Caco-2 (cell line): ENCODE data around the gene SNN. TPM values are rescaled to one million over a fixed set of nuclear protein-coding genes. Genes with fewer than 3 reads are reported as not detected.

Experiments used
- BruUV-seq: library from RNA; stranded (reverse); fragments of 400-500 nt; replicated peaks from 2 replicates; lab custom pipeline; 2021; lab: Mats Ljungman, UMichigan
- CTCF ChIA-PET: fragments of 300-600 bp; sonication (Branson Sonifier 250); formaldehyde crosslinking; loops from one replicate; lab custom pipeline; 2022; ENCODE audit warnings: antibody characterized with exemption; lab: Charles Lee
- POLR2A ChIA-PET: fragments of 300-600 bp; sonication (Branson Sonifier 250); formaldehyde crosslinking; loops from one replicate; lab custom pipeline; 2022; ENCODE audit warnings: antibody characterized with exemption; lab: Charles Lee
- DNase-seq, 2 experiments: peaks; one replicate each; pipeline versions ENCODE4 v3.0.0 to v3.0.0-alpha.2; 2020 to 2022
- H3K27me3 ChIP-seq: replicated peaks from 2 replicates; pipeline ENCODE4 v1.6.0; 2011; ENCODE audit warnings: low read length; ENCODE audit not compliant: control insufficient read depth, insufficient read depth
- H3K36me3 ChIP-seq: 2 replicates; pipeline ENCODE4 v1.5.1; 2011; ENCODE audit warnings: low read length; ENCODE audit not compliant: control insufficient read depth, insufficient read depth
- H3K4me1 ChIP-seq: fragments of 250-450 bp; sonication (Bioruptor Pico); 2 replicates; pipeline ENCODE4 v1.5.1; 2020; ENCODE audit warnings: mild to moderate bottlenecking
- H3K4me3 ChIP-seq: 2 replicates; pipeline ENCODE4 v1.5.1; 2011; ENCODE audit warnings: low read depth, mild to moderate bottlenecking, control low read depth, low read length
- H3K9me3 ChIP-seq: fragments of 250-450 bp; sonication (Bioruptor Pico); 2 replicates; pipeline ENCODE4 v1.5.1; 2020; ENCODE audit warnings: mild to moderate bottlenecking, moderate library complexity
- H3K27ac Mint-ChIP-seq: one replicate; pipeline ENCODE4 v1.8.0; 2022; ENCODE audit warnings: mixed read lengths; ENCODE audit not compliant: unreplicated experiment
- H3K27me3 Mint-ChIP-seq: one replicate; pipeline ENCODE4 v1.8.0; 2022; ENCODE audit warnings: mixed read lengths; ENCODE audit not compliant: insufficient read depth, unreplicated experiment
- H3K36me3 Mint-ChIP-seq: one replicate; pipeline ENCODE4 v1.8.0; 2022; ENCODE audit warnings: mild to moderate bottlenecking, mixed read lengths; ENCODE audit not compliant: insufficient read depth, unreplicated experiment
- H3K4me1 Mint-ChIP-seq: one replicate; pipeline ENCODE4 v1.8.0; 2022; ENCODE audit warnings: low read depth, mixed read lengths; ENCODE audit not compliant: unreplicated experiment
- H3K4me3 Mint-ChIP-seq: one replicate; pipeline ENCODE4 v1.8.0; 2022; ENCODE audit warnings: mild to moderate bottlenecking, moderate library complexity, mixed read lengths; ENCODE audit not compliant: unreplicated experiment
- H3K9me3 Mint-ChIP-seq: one replicate; pipeline ENCODE4 v1.8.0; 2022; ENCODE audit warnings: mixed read lengths; ENCODE audit not compliant: unreplicated experiment
- intact Hi-C: fragments of 100-400 bp; cut with micrococcal nuclease; formaldehyde crosslinking; loops from one replicate; pipeline ENCODE4 v1.10.0; 2022; ENCODE audit not compliant: unreplicated experiment
- total RNA-seq: library from RNA; stranded (reverse); gene quantifications from 2 replicates; pipeline ENCODE4 v1.2.3, GENCODE V29; 2022
- TF ChIP-seq, protein P1 (sequence below), 2 experiments: fragments of 200-600 bp in 1 of 2; IDR thresholded peaks; 1 replicate in 1 of 2; 2 replicates in 1 of 2; pipeline versions ENCODE4 v1.5.1 to v1.8.0; 2011 to 2022; ENCODE audit warnings: antibody characterized with exemption in 1 of 2, control low read depth in 1 of 2, inconsistent platforms in 1 of 2, low read depth in 1 of 2, low read length in 1 of 2, mild to moderate bottlenecking in 1 of 2, moderate library complexity in 1 of 2; ENCODE audit not compliant: insufficient read depth in 1 of 2, severe bottlenecking in 1 of 2, unreplicated experiment in 1 of 2

The SNN gene
- total RNA-seq, 1 experiment from 2014 or later, result 12.8 TPM

DNA sequence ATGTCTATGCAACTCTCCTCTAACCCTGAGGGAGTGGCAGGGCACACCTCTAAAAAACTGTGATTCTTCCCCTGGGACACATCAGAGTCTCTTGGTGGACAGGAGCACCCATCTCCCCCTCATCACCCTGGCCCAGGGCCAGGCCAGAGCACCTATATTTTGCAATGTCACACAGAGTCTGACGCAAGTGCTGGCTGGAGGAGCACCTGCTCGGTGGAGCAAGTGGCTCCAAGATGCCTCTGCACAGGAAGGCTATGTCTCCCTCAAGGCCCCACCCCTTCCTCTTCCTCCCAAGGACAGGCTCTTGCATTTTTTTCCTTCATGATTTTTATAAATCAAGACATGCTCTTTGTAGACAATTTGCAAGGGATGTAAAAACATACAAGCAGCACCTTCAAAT is 13.3 kb downstream of the SNN start:
- H3K4me1 ChIP-seq, result no peaks in the 10 kb centered on the region
- TF ChIP-seq, protein P1, sequence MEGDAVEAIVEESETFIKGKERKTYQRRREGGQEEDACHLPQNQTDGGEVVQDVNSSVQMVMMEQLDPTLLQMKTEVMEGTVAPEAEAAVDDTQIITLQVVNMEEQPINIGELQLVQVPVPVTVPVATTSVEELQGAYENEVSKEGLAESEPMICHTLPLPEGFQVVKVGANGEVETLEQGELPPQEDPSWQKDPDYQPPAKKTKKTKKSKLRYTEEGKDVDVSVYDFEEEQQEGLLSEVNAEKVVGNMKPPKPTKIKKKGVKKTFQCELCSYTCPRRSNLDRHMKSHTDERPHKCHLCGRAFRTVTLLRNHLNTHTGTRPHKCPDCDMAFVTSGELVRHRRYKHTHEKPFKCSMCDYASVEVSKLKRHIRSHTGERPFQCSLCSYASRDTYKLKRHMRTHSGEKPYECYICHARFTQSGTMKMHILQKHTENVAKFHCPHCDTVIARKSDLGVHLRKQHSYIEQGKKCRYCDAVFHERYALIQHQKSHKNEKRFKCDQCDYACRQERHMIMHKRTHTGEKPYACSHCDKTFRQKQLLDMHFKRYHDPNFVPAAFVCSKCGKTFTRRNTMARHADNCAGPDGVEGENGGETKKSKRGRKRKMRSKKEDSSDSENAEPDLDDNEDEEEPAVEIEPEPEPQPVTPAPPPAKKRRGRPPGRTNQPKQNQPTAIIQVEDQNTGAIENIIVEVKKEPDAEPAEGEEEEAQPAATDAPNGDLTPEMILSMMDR (IDR thresholded peaks at IDR 0.05; ENCODE audit: insufficient read depth in 1 of 2, low read depth in 1 of 2, low read length in 1 of 2, severe bottlenecking in 1 of 2, unreplicated experiment in 1 of 2), result no peak
- H3K36me3 ChIP-seq, result peaks cover 2% of the 10 kb centered on the region
- Mint-ChIP-seq H3K27me3 (no peaks in the 10 kb centered on the region), H3K4me1 (no peaks in the 10 kb centered on the region), H3K9me3 (no peaks in the 10 kb centered on the region), H3K27ac (no peak overlapping the region), H3K36me3 (peaks cover 52% of the 10 kb centered on the region), H3K4me3 (no peak overlapping the region)
- no TSS peak for BruUV-seq
- no peaks in the 10 kb centered on the region for H3K27me3 ChIP-seq
- ChIA-PET POLR2A (no interaction called here), CTCF (interaction anchor here (0.7 kb wide), 1 partner anchor 21 kb away, joined by 3 read pairs; no protein-coding TSS in a partner anchor)
- DNase-seq, result no peak
- no peaks in the 10 kb centered on the region for H3K9me3 ChIP-seq
- H3K4me3 ChIP-seq, result no peak overlapping the region
- intact Hi-C loops, result no loop called here

DNA sequence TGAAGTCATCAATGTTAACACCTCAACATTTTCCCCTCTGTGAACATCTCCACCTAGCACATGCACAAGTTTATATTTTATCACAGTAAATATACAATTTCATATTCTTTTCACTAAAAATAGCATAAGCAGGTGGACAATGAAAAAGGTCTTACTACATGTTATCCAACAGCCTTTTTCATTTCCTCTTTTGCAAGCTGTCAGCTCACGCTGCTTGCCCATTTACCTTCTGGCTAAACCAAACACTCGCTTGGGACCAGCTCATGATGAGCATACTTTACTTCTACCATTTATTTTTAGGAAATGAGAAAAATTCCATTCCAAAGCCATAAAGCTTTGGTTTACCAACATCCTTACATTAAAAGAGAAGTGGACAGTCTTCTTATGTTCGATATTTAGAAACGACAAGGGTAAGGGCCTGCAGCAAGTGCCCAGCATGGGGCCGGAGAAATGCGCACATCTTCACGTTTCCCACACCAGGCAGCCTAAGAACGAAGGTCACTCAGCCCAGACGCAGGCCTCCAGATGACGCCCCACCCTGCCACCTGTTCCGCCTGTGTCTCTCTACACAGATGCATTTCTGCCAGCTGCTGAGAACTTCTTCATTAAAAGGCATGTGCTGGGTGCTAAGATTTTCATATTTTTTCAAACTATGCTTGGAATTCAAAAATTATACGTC is 13.9 kb downstream of the SNN start:
- intact Hi-C loops, result no loop called here
- H3K27me3 Mint-ChIP-seq, result no peaks in the 10 kb centered on the region

DNA sequence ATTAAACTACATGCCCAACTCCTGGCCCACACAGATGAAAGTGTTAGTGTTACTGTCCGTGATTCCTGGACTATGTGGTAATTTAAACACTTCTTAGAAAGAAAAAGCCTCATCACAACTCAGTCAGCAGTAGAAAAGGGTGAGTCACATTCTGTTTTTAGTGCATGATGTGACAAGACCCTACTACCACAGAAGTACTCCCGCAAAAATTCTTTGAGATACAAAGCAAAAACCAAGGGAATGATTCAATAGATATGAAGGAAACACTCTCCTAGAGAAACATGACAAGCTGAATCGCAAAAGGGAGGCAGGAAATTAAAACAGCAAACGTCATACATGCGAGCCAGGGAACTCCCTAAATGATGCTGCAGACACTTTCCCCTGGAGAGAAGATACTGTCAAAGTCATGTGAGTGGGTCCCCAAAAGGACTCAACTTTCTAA is 14.4 kb downstream of the SNN start:
- no peak overlapping the region for H3K4me3 ChIP-seq
- H3K9me3 ChIP-seq, result no peaks in the 10 kb centered on the region
- ChIA-PET POLR2A (no interaction called here), CTCF (no interaction called here)
- H3K27ac Mint-ChIP-seq, result no peak overlapping the region
- H3K27me3 ChIP-seq, result no peaks in the 10 kb centered on the region
- intact Hi-C loops, result no loop called here
- peaks cover 52% of the 10 kb centered on the region for H3K36me3 Mint-ChIP-seq
- H3K27me3 Mint-ChIP-seq, result no peaks in the 10 kb centered on the region
- no peak for DNase-seq
- no peak overlapping the region for H3K4me3 Mint-ChIP-seq
- no peaks in the 10 kb centered on the region for H3K4me1 Mint-ChIP-seq
- H3K4me1 ChIP-seq, result no peaks in the 10 kb centered on the region
- no peaks in the 10 kb centered on the region for H3K9me3 Mint-ChIP-seq
- TF ChIP-seq, protein P1 (IDR thresholded peaks at IDR 0.05; ENCODE audit: insufficient read depth in 1 of 2, low read depth in 1 of 2, low read length in 1 of 2, severe bottlenecking in 1 of 2, unreplicated experiment in 1 of 2), result no peak
- BruUV-seq, result no TSS peak
- H3K36me3 ChIP-seq, result peaks cover 2% of the 10 kb centered on the region

More for the DNA sequence above, 13.9 kb downstream of the SNN start:
- no TSS peak for BruUV-seq
- H3K36me3 Mint-ChIP-seq, result peaks cover 52% of the 10 kb centered on the region
- no peaks in the 10 kb centered on the region for H3K9me3 Mint-ChIP-seq
- Histone ChIP-seq H3K9me3 (no peaks in the 10 kb centered on the region), H3K36me3 (peaks cover 2% of the 10 kb centered on the region), H3K4me3 (no peak overlapping the region), H3K4me1 (no peaks in the 10 kb centered on the region), H3K27me3 (no peaks in the 10 kb centered on the region)
- no peaks in the 10 kb centered on the region for H3K4me1 Mint-ChIP-seq
- CTCF ChIA-PET, result interaction anchor here (0.7 kb wide), 1 partner anchor 20 kb away, joined by 3 read pairs; no protein-coding TSS in a partner anchor
- POLR2A ChIA-PET, result no interaction called here
- no peak overlapping the region for H3K27ac Mint-ChIP-seq
- TF ChIP-seq, protein P1 (IDR thresholded peaks at IDR 0.05; ENCODE audit: insufficient read depth in 1 of 2, low read depth in 1 of 2, low read length in 1 of 2, severe bottlenecking in 1 of 2, unreplicated experiment in 1 of 2), result no peak
- DNase-seq, result no peak
- H3K4me3 Mint-ChIP-seq, result no peak overlapping the region
